ENCODE measurements around the gene EFCAB6.

- TF ChIP-seq CTCF (IDR thresholded peaks at IDR 0.05) (no peak), POLR2A (IDR thresholded peaks at IDR 0.05) (no peak)
Observed at GRCh38 chr22:43616645-43617044, 195.5 kb downstream of the EFCAB6 start.
